Fibroblast of skin of right quadriceps (primary cell): ENCODE data around the gene ZSWIM7.
"Not testable (repeated sequence)": the region's sequence is repeated elsewhere in the genome, so short reads cannot be mapped to it uniquely, and the experiment has no call there.

Source experiments
- DNase-seq: peaks from one replicate; pipeline ENCODE4 v3.0.0-alpha.2; 2013

ZSWIM7 gene

DNA sequence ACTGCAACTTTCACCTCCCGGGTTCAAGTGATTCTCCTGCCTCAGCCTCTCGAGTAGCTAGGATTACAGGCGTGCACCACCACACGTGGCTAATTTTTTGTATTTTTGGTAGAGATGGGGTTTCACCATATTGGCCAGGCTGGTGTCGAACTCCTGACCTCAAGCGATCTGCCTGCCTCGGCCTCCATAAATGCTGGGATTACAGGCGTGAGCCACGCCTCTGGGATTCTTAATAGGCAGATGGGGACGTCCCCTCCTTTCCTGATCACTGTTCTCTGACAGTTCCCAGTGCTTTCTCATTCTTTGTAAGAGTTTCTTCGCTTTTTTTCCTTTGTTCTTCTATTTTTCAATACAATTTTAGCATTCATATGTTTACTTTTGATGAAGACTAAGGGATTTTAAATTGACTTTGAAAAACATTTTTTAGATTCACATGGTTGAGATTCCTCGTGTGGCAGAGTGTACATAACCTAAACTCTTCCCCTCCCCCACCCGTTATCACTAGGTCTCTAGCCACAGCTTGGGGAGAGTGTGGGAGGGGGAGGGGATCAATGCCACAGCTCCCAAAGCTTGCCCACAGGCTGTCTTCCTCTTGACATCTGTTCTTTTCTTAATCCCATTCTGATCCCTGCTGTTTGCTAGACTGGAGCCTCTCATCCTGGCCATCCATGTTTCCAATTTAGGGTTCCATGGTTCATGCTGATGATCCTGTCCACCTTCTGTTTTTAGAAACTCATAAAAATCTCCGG, 43.5 kb downstream of the ZSWIM7 start:
- DNase-seq, result no peak

DNA sequence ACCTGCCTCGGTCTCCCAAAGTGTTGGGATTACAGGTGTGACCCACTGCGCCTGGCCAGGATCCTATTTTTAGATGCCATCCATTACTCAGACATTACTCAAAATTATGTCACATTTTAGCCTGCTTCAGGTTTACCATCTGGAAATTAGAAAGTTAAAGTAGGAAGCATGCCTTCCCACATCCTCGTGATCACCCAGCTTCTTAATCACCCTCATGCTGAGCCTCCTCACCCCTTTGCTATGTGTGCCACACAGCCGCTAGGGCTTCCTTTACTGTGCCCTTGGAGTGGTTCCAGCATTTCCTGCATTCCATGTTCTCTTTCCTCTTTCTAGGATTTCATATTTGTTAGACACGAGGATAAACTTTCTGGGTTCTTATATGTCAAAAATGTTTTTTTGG, 45.3 kb downstream of the ZSWIM7 start:
- DNase-seq, result peak; percentile 86

DNA sequence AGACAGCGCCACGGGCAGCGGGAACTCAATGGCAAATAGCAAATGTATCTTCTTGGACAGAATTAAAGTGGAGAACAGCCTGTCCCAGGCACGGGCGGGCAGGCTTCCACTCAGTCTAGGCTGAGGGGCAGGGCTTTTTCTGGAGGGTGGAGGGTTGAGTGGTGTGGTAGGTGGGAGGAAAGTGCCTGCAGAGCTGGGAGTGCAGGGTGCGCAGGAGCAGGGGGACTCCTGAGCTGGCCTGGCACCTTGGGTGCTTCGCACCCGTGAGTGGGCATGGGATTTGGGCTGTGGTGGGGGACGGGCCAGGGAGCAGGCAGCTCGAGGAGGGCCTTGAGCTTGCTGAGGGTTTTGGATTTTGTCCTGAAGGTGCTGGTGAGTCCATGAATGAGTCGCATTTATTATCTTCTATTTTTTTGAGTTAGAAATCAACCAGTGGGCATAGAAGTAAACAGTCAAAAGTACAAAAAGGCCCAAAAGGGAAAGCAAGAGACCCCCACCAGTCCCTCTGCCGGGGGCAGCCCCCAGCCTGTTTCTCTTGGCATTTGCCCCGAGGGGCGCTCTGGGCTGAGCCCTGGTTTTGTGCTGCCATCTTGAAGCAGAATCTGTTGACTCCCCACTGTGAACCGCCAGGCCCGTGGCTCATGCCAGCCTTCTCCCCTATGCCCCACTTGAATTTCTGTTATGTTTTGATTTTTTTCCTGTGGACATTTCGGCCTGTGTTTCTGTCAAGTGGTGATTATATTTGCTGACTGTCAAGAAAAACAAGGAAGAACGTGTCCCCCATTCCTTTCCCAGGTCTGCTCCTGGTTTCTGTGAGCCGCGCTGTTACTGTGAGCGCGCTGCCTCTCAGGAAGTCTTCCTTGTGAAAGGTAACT, 46.4 kb downstream of the ZSWIM7 start:
- DNase-seq, result no peak

DNA sequence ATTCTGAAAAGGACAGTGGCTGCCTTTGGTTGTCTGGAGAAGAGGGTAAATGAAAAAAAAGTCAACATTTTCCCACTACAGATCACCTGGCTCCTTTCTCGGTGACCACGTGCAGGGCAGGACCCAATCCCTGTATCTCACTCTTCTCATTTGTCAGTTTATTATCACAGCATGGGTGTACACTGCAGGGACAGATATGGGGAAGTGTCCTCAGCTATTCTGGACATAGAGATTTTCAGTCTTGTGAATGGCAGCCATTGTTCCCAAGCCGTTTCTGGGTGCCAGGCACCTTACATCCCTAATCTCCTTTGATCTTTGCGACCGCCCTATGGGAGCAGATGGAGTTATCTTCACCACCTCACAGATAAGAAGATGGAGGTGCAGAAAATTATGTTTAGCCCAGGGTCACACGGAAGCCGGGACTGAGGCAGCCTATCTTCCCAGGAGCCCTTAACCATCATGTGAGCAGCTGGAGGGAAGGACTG, 47.4 kb downstream of the ZSWIM7 start:
- no peak for DNase-seq

DNA sequence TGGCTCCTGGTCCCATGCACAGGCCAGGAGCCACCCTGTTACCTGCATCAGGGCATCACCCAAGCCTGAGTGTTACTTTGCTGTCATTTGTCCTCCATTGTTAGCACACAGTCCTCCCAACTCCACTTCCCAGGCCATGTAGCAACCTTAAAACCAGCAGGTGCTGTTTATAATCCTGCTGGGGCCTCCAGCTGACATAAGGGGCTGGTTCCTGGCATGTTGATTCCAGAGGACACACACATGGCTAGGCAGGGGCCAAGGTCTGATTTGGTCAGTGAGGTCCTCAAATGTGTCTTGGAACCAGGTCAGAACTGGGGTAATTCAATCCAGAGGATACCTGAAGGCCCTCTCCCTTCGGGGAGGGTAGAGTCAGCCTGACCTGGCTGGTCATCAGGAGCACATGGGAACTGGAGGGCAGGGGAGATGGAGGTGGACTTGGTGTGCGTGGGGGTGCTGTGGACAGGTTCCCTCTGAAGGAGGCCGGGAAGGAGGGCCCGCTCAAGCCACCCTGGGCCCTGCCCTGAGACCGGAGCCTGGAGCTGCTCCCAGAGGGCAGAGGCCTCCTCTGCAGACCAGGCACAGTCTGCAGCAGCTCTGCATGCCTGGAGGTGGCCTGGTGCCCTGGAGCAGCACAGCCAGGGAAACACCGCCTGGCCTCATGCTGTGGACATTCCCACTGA, 48.0 kb downstream of the ZSWIM7 start:
- no peak for DNase-seq

DNA sequence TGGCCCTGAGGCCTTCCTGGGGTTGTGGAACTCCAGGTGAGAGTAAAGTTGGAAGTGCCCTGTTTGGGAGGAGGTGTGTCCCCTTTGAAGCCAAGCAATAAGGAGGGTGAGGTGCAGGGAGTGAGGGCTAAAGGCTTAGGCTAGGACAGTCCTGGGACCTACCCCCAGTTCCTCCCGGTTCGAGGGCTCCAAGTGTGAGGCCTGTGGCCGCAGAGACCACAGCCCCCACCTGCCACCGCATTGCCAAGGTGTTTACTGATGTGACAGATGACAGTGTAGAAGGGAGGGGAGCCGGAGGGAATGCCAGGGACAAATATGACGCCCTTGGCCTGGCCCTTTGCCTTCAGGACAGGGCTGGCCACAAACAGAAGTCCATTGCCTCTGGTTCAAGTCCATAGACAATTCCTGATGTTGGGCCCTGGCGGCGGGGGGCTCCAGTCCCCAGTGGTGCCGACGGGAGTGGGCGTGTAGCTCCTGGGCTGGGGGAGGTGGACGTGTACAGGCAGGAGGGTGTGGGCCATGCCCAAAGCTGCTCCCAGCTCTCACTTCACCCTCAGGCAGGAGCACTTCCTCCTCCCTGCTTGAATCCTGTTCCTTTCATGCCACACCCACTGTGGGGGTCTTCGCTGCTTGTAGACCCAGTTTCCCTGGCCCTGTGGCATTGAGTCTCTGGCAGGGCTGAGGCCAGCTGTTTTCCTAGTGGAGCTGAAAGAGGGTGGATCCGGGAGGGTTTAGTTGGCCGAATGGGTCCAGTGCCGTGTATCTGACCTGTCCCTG, 51.3 kb downstream of the ZSWIM7 start:
- DNase-seq, result no peak

DNA sequence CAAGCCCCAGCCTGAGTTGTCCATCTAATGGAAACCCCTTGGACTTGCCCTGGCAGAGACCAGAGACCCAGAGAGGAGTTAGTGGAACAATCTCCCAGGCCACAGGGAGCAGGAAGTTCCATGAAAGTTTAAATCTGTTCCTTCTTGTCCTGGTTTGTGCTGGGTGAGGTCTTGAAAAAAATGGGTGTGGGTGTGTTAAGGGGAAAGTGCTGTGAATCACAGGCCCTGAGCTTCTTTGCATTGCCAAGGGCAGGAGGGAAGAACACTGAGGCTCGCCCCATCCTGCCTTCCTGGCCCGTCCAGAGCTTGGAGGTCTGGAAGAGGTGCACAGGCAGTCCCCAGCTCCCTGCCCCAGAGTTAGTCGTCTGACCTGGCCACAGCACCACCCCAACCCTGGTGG, 52.2 kb downstream of the ZSWIM7 start:
- no peak for DNase-seq

DNA sequence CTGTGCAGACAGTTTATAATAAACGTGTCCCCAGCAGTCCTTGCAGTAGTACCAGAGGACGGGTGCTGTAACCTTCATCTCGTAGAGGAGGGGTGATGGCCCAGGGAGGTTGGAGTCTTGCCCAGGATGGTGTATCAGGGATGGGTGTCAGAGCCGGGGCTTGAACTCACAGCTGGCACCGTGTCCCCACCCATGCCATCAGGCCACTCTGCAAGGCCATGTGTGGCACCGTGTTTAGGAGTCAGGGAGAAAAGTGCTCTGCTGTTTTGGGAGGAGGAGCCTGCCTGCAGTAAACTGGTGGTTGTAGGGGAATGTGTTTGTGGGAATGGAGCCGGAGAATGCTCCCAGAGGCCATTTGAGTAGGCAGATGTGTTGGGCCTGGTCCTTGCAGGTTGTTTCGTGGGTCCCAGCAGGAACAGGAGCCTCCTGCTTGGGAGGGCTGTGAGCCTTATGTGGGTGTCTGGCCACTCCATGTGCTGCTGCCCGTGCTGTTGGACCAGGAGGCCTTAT, 52.8 kb downstream of the ZSWIM7 start:
- no peak for DNase-seq

DNA sequence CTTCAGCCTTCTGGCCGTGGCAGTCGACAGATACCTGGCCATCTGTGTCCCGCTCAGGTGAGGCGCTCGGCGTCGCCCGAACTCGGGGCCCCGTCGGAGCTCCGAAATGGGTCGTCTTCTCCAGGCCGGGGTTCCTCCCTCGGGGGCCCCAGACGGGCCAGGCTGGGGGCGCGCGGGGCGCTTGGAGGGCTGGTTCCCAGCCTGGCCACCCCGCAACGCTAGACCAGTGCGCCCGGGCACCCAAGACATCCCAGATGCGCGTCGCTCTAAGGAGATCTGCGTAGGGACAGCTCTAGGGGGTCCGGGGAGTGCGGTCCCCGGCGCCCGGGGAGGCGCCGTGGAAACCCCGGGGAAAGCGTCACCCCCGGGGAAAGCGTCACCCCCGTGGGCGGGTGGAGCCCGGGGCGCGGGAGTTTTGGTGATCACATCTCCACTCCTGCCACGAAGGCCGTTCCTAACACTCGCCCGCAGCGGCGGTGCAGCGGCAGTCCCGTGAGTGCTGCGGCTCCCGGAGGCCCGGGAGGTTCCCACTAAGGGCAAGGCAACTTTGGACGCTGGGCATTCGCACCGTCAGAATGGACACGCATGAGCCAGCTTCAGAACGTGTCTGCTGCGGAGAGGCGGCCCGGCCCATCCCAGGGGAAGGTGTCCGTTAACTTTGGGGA, 53.8 kb downstream of the ZSWIM7 start:
- no peak for DNase-seq

DNA sequence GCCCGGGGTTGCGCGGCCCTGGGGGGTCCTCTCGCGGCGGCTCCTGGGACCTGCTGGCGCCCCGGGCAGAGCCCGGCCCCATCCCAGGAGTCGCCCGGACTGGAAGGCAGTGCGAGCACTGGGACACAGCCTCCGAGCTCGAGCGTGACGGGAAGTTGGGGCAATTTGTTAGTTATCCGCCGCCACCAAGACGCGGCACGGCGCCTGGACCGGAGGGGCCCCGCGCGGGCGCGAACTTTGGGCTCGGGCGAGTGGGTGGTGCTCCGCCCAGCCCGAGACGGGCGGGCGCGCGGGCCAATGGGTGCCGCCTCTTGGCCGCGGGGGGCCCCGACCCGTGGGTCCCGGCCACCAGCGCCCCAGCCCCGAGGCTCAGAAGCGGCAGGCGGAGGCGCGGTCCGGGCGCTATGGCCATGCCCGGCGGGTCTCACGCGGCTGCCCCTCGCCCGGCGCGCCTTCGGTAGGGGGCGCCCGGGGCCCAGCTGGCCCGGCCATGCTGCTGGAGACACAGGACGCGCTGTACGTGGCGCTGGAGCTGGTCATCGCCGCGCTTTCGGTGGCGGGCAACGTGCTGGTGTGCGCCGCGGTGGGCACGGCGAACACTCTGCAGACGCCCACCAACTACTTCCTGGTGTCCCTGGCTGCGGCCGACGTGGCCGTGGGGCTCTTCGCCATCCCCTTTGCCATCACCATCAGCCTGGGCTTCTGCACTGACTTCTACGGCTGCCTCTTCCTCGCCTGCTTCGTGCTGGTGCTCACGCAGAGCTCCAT, 54.6 kb downstream of the ZSWIM7 start, which contains the start of gene ADORA2B:
Gene ADORA2B, plus strand, starts transcription at position 372 of the 768 bp plus-strand sequence. Its CDS starts 119 bp downstream, at position 491.
- peak; percentile 75 for DNase-seq

DNA sequence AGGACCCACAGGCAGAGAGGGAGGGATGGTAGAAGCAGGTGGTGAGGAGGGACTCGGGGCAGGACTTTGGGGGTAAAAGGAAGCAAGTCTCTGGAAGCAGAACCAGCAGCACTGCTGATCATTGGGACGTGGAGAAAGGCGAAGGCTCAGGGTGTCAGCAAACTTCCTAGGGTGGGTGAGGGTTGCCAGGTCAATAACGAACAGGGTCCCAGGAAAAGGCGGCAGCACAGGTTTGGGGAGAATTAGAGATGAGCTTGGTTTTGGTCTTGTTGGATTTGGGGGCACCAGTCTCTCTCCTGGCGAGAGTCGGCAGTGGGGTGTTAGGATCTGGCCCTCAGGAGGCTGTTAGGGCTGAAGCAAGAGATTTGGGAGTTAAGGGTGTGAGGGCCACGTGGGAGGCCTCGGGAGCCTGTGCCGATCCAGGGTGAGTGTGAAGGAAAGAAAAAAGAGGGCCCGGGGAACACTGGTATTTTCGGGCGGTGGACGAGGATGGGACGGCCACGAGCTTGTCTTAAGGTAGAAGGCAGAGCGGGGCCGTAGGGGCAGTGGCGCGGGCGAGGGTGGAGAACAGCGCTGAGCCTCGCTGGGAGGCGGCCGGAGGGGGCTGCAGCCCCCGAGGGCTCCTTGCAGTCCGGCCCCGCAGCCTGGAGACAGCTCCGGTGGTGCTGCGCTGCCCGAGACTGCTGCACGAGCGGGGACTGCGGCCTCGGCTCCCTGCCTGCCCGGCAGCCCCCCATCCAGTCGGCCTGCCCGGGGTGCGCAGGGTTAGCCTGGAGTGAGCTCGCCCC, 55.3 kb downstream of the ZSWIM7 start:
- no peak for DNase-seq

DNA sequence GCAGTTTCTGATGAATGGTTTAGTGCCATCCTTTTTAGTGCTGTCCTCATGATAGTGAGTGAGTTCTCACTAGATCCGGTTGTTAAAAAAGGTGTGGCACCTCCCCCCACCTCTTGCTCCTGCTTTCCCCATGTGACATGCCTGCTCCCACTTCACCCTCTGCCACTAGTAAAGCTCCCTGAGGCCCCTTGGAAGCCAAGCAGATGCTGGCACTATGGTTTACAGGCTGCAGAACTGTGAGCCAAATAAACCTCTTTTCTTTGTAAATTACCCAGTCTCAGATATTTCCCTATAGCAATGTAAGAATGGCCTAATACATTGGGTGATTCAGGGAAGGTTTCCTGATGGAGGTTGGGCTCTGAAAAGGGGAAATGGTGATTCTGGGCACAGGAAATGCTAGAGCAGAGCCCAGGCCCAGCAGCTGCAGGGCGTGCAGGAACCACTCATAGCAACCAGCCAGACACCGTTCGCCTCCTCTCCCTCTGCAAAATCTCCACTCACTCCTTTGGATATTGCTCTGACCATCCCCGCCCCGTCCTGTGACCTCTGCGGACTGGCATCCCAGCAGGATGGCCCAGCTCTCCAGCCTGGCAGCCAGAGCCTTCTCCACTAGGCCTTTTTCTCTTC, 57.2 kb downstream of the ZSWIM7 start:
- DNase-seq, result no peak

DNA sequence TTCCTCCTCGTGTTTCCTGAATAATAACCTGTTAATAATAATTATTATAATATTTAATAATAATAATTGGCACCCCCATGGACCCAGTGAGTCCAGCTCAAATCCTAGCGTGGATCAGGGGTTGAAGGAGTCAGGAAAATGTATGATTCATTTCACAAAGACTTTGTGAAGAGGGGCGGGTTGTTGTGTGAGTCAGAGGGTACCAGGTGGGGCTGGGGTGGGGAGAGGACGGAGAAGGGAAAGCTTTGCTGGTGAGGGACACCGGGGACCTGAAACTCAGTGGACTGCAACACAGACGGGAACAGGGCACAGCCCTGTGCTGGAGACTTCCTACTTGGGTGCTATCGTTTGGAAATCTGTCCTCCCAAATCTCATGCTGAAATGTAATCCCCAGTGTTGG, 57.7 kb downstream of the ZSWIM7 start:
- no peak for DNase-seq

DNA sequence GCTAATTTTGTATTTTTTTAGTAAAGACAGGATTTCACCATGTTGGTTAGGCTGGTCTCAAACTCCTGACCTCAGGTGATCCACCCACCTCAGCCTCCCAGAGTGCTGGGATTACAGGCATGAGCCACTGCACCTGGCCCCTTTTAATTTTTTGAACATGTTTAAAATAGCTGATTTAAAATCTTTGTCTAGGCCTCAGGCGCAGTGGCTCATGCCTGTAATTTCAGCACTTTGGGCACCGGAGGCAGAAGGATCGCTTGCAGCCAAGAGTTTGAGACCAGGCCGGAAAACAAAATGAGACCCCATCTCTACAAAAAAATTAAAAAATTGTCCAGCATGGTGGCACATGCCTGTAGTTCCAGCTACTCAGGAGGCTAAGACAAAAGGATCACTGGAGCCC, 63.0 kb downstream of the ZSWIM7 start:
- DNase-seq, result not testable (repeated sequence)

DNA sequence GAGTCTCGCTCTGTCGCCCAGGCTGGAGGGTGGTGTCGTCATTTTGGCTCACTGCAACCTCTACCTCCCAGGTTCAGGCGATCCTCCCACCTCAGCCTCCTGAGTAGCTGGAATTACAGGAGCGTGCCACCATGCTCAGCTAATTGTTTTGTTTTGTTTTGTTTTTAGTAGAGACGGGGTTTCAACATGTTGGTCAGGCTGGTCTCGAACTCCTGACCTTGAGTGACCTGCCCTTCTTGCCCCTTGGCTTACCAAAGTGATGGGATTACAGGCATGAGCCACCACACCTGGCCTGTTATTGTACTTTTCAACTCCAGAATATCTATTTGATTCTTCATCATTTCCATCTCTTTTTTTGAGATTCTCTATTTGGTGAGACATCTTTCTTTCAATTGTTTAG, 63.6 kb downstream of the ZSWIM7 start:
- no peak for DNase-seq

DNA sequence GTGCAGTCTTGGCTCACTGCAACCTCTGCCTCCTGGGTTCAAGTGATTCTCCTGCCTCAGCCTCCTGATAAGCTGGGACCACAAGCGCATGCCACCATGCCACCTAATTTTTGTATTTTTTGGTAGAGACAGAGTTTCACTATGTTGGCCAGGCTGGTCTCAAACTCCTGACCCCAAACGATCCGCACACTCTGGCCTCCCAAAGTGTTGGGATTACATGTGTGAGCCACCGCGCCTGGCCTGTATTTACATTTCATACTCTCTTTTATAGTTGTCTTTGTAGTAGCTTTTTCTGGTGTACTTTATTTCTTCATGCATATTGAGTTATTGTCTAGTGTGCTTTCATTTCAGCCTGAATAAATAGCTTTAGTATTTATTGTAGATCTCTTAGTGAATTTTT, 64.6 kb downstream of the ZSWIM7 start:
- no peak for DNase-seq

DNA sequence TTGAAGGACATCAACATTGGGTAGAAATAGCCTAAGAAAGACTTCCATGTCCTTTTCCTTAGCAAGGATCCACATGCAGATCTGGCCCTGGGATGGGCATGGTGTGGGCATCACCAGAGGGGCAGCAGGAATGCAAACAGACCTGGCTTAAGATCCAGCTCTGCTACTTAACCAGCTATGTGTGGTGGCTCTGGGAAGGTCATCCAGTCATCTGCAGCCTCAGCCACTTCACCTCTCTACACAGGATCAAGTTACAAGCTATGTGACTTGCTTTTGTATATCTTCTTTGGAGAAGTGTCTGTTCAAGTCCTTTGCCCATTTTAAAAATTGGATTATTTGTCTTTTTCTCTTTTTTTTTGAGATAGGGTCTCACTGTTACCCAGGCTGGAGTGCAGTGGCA, 68.1 kb downstream of the ZSWIM7 start:
- DNase-seq, result no peak

DNA sequence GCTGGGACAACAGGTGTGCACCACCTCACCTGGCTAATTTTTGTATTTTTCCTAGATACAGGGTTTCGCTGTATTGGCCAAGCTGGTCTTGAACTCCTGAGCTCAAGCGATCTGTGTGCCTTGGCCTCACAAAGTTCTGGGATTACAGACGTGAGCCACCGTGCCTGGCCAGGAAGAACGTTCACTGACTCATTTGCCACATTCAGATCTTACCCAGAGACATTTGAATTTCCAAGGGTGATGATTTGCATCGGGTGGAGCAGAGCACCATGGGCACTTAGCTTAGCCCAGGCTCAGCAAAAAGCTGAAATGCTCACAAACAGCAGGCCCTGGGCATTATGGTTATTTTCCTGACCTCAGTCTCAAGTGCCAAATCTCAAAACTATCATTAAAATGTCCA, 69.1 kb downstream of the ZSWIM7 start:
- DNase-seq, result no peak

DNA sequence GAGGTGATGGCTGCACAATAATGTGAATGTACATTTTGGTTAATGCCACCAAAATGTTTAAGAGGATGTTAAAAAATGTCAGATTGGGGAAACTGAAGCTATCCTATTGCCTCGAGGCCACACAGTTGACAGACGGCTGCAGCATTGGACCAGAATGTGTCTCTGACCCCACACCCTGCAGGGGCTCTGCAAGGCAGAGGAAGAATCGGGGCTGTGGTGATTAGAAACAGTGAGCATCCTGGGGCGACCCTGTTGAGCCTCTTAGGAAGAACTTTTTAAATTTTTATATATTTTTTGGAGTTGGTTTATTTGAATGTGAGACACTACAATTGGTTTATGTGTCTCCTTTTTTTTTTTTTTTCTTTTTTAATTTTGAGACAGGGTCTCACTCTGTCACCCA, 69.6 kb downstream of the ZSWIM7 start:
- no peak for DNase-seq
